Pancreas (tissue), 10 donors: ENCODE data around the gene SLAMF6. TPM values are rescaled to one million over a fixed set of nuclear protein-coding genes. Genes with fewer than 3 reads are reported as not detected.

Source experiments
- ATAC-seq, 4 donors: fragments of 200-7000 bp; cut with Tn5 transposase; one replicate each; pipeline versions ENCODE4 v1.8.0 to v1.9.1; 2020; ENCODE audit warnings: mild to moderate bottlenecking in 4 of 4, moderate library complexity in 4 of 4
- DNase-seq, 6 donors: peaks; one replicate each; pipeline ENCODE4 v3.0.0-alpha.2; 2020
- FAIRE-seq: peaks from 2 replicates; lab custom pipeline; 2012; peaks lifted over from hg19 to GRCh38; lab: Jason Lieb, UNC
- H3K27ac ChIP-seq, 4 donors: fragments of 200-600 bp; sonication (generic); 1 replicate in 3 of 4; 2 replicates in 1 of 4; pipeline versions ENCODE4 v1.5.0 to v1.8.0; 2020
- H3K27me3 ChIP-seq, 4 donors: fragments of 200-600 bp; one replicate each; pipeline ENCODE4 v1.8.0; 2021
- H3K36me3 ChIP-seq, 3 donors: fragments of 200-600 bp; sonication (generic) in 1 of 3; one replicate each; pipeline versions ENCODE4 v1.5.0 to v1.8.0; 2020 to 2021
- H3K4me1 ChIP-seq, 3 donors: fragments of 200-600 bp; one replicate each; pipeline ENCODE4 v1.8.0; 2021
- H3K4me3 ChIP-seq, 4 donors: fragments of 200-600 bp; sonication (generic) in 2 of 4; one replicate each; pipeline versions ENCODE4 v1.5.0 to v1.8.0; 2020 to 2021
- H3K9me3 ChIP-seq, 4 donors: fragments of 200-600 bp; one replicate each; pipeline ENCODE4 v1.8.0; 2021
- CTCF ChIP-seq, 4 donors: fragments of 200-600 bp; sonication (generic) in 3 of 4; IDR thresholded peaks; one replicate each; pipeline versions ENCODE4 v1.5.0 to v1.8.0; 2021; ENCODE audit warnings: antibody characterized with exemption in 4 of 4
- WGBS, 2 donors: extraction: QIAGEN DNeasy Blood & Tissue Kit; methylation state at CpG; one replicate each; pipeline ENCODE4 v1.1.7; 2013; 5-methylcytosine and 5-hydroxymethylcytosine counted together
- intact Hi-C, 3 donors: fragments of 100-400 bp; cut with DNase I; formaldehyde crosslinking; loops; one replicate each; pipeline versions ENCODE4 v1.11.1 to v1.14.2; 2022
- polyA plus RNA-seq, 2 donors: library from polyadenylated mRNA; stranded (reverse); fragments of 200-250 nt; gene quantifications; one replicate each; pipeline ENCODE4 v1.2.3, GENCODE V29; 2013
- total RNA-seq, 6 donors: library from RNA; stranded (reverse); fragmentation: NEBNext Ultra II Directional in 4 of 6; extraction: Animal tissue kit (Norgen Biotek cat#: 25700) in 4 of 6; gene quantifications; one replicate each; pipeline versions ENCODE4 v1.2.1 to v1.2.4, GENCODE V29; 2021 to 2023
- donor health status: healthy with polysubstance abuse.
- donor health status: DM: no; HTN: no; CAD: no; lungs with moderate emphysema.
- donor health status: DM: no; HTN: no; CAD: no.
- donor health status: control.
- donor health status: control.
- donor health status: Bipolar disorder and iron deficiency.
- donor health status: DM: yes; HTN: yes; CAD: no.
- donor health status: DM: no; HTN: no; CAD: no.
- donor health status: DM: no; HTN: no; CAD: no.
- donor health status: DM: yes; HTN: yes; CAD: no.

The SLAMF6 gene
- total and polyA plus RNA-seq, 8 donors: 0.04 to 0.81 (median 0.20) TPM

- ATAC-seq: peak in 1 of 4 donors; percentile 52
- no peak for DNase-seq
- Histone ChIP-seq H3K9me3 (no peaks in the 10 kb centered on the region), H3K27ac (no peak overlapping the region), H3K27me3 (no peaks in the 10 kb centered on the region), H3K4me3 (no peak overlapping the region), H3K4me1 (no peaks in the 10 kb centered on the region), H3K36me3 (no peaks in the 10 kb centered on the region)
- intact Hi-C loops: no loop called here
- WGBS, 2 donors: 72 to 74% methylated on average over 4 of the region's 4 CpGs
- no peak for TF ChIP-seq CTCF (IDR thresholded peaks at IDR 0.05)
- FAIRE-seq: no peak
Measured at GRCh38 chr1:160437432-160438316, 85.4 kb downstream of the SLAMF6 start.

DNA sequence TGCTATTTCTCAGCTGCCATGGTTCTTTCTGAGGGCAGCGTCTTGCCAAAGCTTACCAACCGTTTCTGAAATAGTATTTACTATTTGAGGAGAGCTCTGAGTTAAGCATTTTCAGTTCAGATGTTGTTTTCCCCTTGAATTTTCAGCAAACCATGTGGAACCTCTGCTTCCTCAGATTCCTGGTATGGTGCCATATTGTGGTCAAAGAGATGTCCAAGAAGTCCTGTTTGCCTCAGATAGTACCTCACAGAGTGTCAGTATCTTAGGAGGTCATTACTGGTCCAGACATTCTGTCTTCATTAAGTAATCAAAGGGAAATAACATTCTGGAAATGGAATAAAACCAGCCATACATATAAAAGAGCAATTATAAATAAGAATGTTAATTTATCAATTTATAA, 86.1 kb downstream of the SLAMF6 start:
- WGBS, 2 donors: 66 to 73% methylated on average over 2 of the region's 2 CpGs

More for the DNA sequence above, 86.1 kb downstream of the SLAMF6 start:
- ATAC-seq (no peak), DNase-seq (no peak), FAIRE-seq (no peak)
- Histone ChIP-seq H3K27ac (no peak overlapping the region), H3K36me3 (no peaks in the 10 kb centered on the region), H3K27me3 (no peaks in the 10 kb centered on the region), H3K4me1 (no peaks in the 10 kb centered on the region), H3K4me3 (no peak overlapping the region), H3K9me3 (no peaks in the 10 kb centered on the region)
- TF ChIP-seq CTCF (IDR thresholded peaks at IDR 0.05): no peak
- intact Hi-C loops: no loop called here

Other genes starting within 250 kb of the SLAMF6 start
- 10 to 100 TPM; 15.0 to 27.9 (median 22.6) TPM for gene PEX19, start 238.1 kb downstream of the SLAMF6 start, total RNA-seq
- 10 to 100 TPM in 1 of 2 donors, 1 to 10 TPM in 1; 6.8 to 18.0 TPM for gene PEX19, start 238.1 kb downstream of the SLAMF6 start, polyA plus RNA-seq
- 100 to 1,000 TPM in 1 of 6 donors, 10 to 100 TPM in 5; 61.1 to 114 (median 83.4) TPM for gene COPA, start 180.0 kb downstream of the SLAMF6 start, total RNA-seq
- 10 to 100 TPM; 34.7 to 50.4 TPM for gene COPA, start 180.0 kb downstream of the SLAMF6 start, polyA plus RNA-seq
- gene NCSTN, start 179.9 kb downstream of the SLAMF6 start, total RNA-seq: 10 to 100 TPM; 47.4 to 64.7 (median 49.6) TPM
- gene NCSTN, start 179.9 kb downstream of the SLAMF6 start, polyA plus RNA-seq: 10 to 100 TPM; 29.7 to 56.4 TPM
- gene NHLH1, start 156.2 kb downstream of the SLAMF6 start, total RNA-seq: not detected
- gene NHLH1, start 156.2 kb downstream of the SLAMF6 start, polyA plus RNA-seq: under 1 TPM; 0.11 to 0.14 TPM
- 1 to 10 TPM; 2.5 to 9.9 (median 4.4) TPM for gene VANGL2, start 122.7 kb downstream of the SLAMF6 start, total RNA-seq
- gene VANGL2, start 122.7 kb downstream of the SLAMF6 start, polyA plus RNA-seq: 1 to 10 TPM; 3.6 to 4.3 TPM
- gene CD84, start 56.2 kb upstream of the SLAMF6 start, total RNA-seq: 10 to 100 TPM in 1 of 6 donors, 1 to 10 TPM in 5; 2.3 to 13.2 (median 3.7) TPM
- under 1 TPM; 0.16 to 0.57 TPM for gene CD84, start 56.2 kb upstream of the SLAMF6 start, polyA plus RNA-seq
- under 1 TPM in 5 of 6 donors, not detected in 1; 0.16 to 0.47 (median 0.40) TPM for gene SLAMF1, start 123.8 kb upstream of the SLAMF6 start, total RNA-seq
- gene SLAMF1, start 123.8 kb upstream of the SLAMF6 start, polyA plus RNA-seq: under 1 TPM; 0.19 to 0.38 TPM
- gene CD48, start 188.6 kb upstream of the SLAMF6 start, total RNA-seq: 1 to 10 TPM in 4 of 6 donors, under 1 TPM in 2; 0.37 to 5.1 (median 1.5) TPM
- gene CD48, start 188.6 kb upstream of the SLAMF6 start, polyA plus RNA-seq: under 1 TPM; 0.61 to 0.84 TPM
- gene SLAMF7, start 216.0 kb upstream of the SLAMF6 start, total RNA-seq: 1 to 10 TPM in 2 of 6 donors, under 1 TPM in 4; 0.32 to 6.5 (median 0.71) TPM
- under 1 TPM; 0.12 to 0.34 TPM for gene SLAMF7, start 216.0 kb upstream of the SLAMF6 start, polyA plus RNA-seq